GM12891 (cell line): ENCODE data around the gene ZNF536.

Experiments
- DNase-seq: peaks from one replicate; pipeline ENCODE4 v3.0.0; 2011; ENCODE audit warnings: low spot score; ENCODE audit not compliant: insufficient read length
- FAIRE-seq: peaks from 2 replicates; lab custom pipeline; 2011; peaks lifted over from hg19 to GRCh38; lab: Jason Lieb, UNC
- PAX5 ChIP-seq: IDR thresholded peaks from 2 replicates; pipeline ENCODE4 v1.6.1; 2011; ENCODE audit warnings: low read length, moderate library complexity, mild to moderate bottlenecking; ENCODE audit not compliant: insufficient read depth, severe bottlenecking
- POLR2A ChIP-seq: IDR thresholded peaks from 2 replicates; pipeline ENCODE4 v1.6.1; 2011; ENCODE audit warnings: low read depth, low read length, control low read depth
- POLR2AphosphoS5 ChIP-seq: IDR thresholded peaks from 2 replicates; pipeline ENCODE4 v1.6.1; 2011; ENCODE audit warnings: low read depth, low read length, control low read depth
- POU2F2 ChIP-seq: IDR thresholded peaks from 2 replicates; pipeline ENCODE4 v1.6.1; 2011; ENCODE audit warnings: low read depth, mild to moderate bottlenecking, control low read depth, low read length, moderate library complexity
- SPI1 ChIP-seq: IDR thresholded peaks from 2 replicates; pipeline ENCODE4 v1.6.1; 2011; ENCODE audit warnings: low read depth, low read length, control low read depth
- TAF1 ChIP-seq: IDR thresholded peaks from 2 replicates; pipeline ENCODE4 v1.6.1; 2011; ENCODE audit warnings: low read depth, low read length, control low read depth

The ZNF536 gene

GRCh38 chr19:30332445-30333234, 39.5 kb upstream of the ZNF536 start:
- DNase-seq (no peak), FAIRE-seq (no peak)
- TF ChIP-seq POLR2AphosphoS5 (no peak), POU2F2 (no peak), TAF1 (no peak), PAX5 (no peak), POLR2A (no peak), SPI1 (no peak)

- DNase-seq (no peak), FAIRE-seq (no peak)
- TF ChIP-seq POU2F2 (no peak), SPI1 (no peak), POLR2A (no peak)
These were observed 38.7 kb upstream of the ZNF536 start for GRCh38 chr19:30333291-30334065.

- DNase-seq = no peak
- no peak for TF ChIP-seq POU2F2
- TF ChIP-seq POLR2A = no peak
- no peak for TF ChIP-seq PAX5
- TF ChIP-seq POLR2AphosphoS5 = no peak
- no peak for TF ChIP-seq SPI1
- no peak for TF ChIP-seq TAF1
- FAIRE-seq = no peak
These were observed 37.3 kb upstream of the ZNF536 start for GRCh38 chr19:30334841-30335240.

- no peak for DNase-seq
- no peak for TF ChIP-seq TAF1
- TF ChIP-seq PAX5 = no peak
- TF ChIP-seq SPI1 = no peak
- TF ChIP-seq POLR2AphosphoS5 = no peak
- TF ChIP-seq POLR2A = no peak
- no peak for TF ChIP-seq POU2F2
- FAIRE-seq = no peak
These were observed 36.8 kb upstream of the ZNF536 start for GRCh38 chr19:30335306-30335886.

- no peak for FAIRE-seq
- TF ChIP-seq POLR2A = no peak
- no peak for TF ChIP-seq SPI1
- TF ChIP-seq PAX5 = no peak
- no peak for TF ChIP-seq POLR2AphosphoS5
- TF ChIP-seq TAF1 = no peak
- TF ChIP-seq POU2F2 = no peak
- DNase-seq = no peak
These were observed 35.9 kb upstream of the ZNF536 start for GRCh38 chr19:30336290-30336689.

- TF ChIP-seq PAX5 (no peak), TAF1 (no peak), POU2F2 (no peak), POLR2A (no peak), POLR2AphosphoS5 (no peak), SPI1 (no peak)
- FAIRE-seq (peak; percentile 57), DNase-seq (no peak)
These were observed 34.1 kb upstream of the ZNF536 start for GRCh38 chr19:30338041-30338456.

GRCh38 chr19:30338878-30339623, 33.1 kb upstream of the ZNF536 start:
- FAIRE-seq (no peak), DNase-seq (no peak)
- TF ChIP-seq TAF1 = no peak
- TF ChIP-seq POLR2A = no peak
- TF ChIP-seq POU2F2 = no peak
- TF ChIP-seq POLR2AphosphoS5 = no peak
- TF ChIP-seq PAX5 = no peak
- no peak for TF ChIP-seq SPI1

GRCh38 chr19:30339624-30340525, 32.3 kb upstream of the ZNF536 start:
- TF ChIP-seq POLR2AphosphoS5 (no peak), POLR2A (no peak)
- DNase-seq = no peak
- no peak for FAIRE-seq
